ENCODE data around the gene ATXN7L2. TPM values are rescaled to one million over a fixed set of nuclear protein-coding genes. Genes with fewer than 3 reads are reported as not detected.

The ATXN7L2 gene
- total and polyA plus RNA-seq, 2 of the 8 experiments (the other 6 are each of a cell fraction or from before 2014, with no cell fraction given): 8.1 to 9.3 TPM

- H3K14ac ChIP-seq (ENCODE audit: insufficient read length): no peak overlapping the region
- H3K4me2 ChIP-seq (ENCODE audit: insufficient read depth in 1 of 2, low read depth in 2 of 2, low read length in 2 of 2): no peak overlapping the region
- no peaks in the 10 kb centered on the region for H4K20me1 ChIP-seq (replicated peaks in 1 of 2; ENCODE audit: control insufficient read depth in 1 of 2, insufficient read depth in 2 of 2, low read length in 2 of 2)
- H3K4ac ChIP-seq (replicated peaks; ENCODE audit: insufficient read length, low read depth, low read length): no peak overlapping the region
- DNase-seq (ENCODE audit: low read depth in 1 of 2, low spot score in 2 of 2): no peak
- H3K18ac ChIP-seq (ENCODE audit: extremely low read depth, low read length): no peak overlapping the region
- no peak overlapping the region for H3K4me3 ChIP-seq (ENCODE audit: extremely low read depth in 1 of 4, insufficient read depth in 2 of 4, low read depth in 3 of 4, low read length in 4 of 4)
- FAIRE-seq: no peak
- no peak overlapping the region; the same call in 1 of the 2 replicates for H4K8ac ChIP-seq (ENCODE audit: extremely low read depth, insufficient read depth, low read length)
- H2BK120ac ChIP-seq (replicated peaks; ENCODE audit: low read depth, low read length): no peak overlapping the region
- ChIA-PET CTCF (ENCODE audit: partially characterized antibody) (interaction anchor here (8.8 to 43.7 kb wide), 3 partner anchors 8 to 47 kb away, joined by 95 to 1755 read pairs (median 666); partner anchors contain the start of genes AMIGO1, ATXN7L2 and GPR61), POLR2A (ENCODE audit: partially characterized antibody) (interaction anchor here (0.6 to 1.6 kb wide), 3 partner anchors 61 to 429 kb away, joined by 3 to 4 read pairs (median 3); partner anchors contain the start of gene GNAI3)
- H3K79me1 ChIP-seq (ENCODE audit: low read depth, low read length): no peaks in the 10 kb centered on the region; the same call in 1 of the 2 replicates
- peaks cover 16% of the 10 kb centered on the region for H3K23me2 ChIP-seq (ENCODE audit: low read depth, low read length)
- 77% methylated on average over 3 of the region's 5 CpGs; no CpG with 5 or more reads in 1 of the 2 experiments for WGBS, 2 experiments (ENCODE audit: extremely low coverage in 1 of 2, insufficient coverage in 1 of 2, insufficient read length in 1 of 2, insufficient replicate concordance in 2 of 2, low coverage in 1 of 2, low lambda C conversion rate in 2 of 2, missing lambda C conversion rate in 1 of 2)
- no peak overlapping the region for H2BK12ac ChIP-seq (ENCODE audit: low read depth, low read length)
- no peak overlapping the region for H4K5ac ChIP-seq (ENCODE audit: insufficient read length, low read depth, low read length)
- H4K91ac ChIP-seq (replicated peaks; ENCODE audit: insufficient read length, low read length): no peak overlapping the region
- no peak overlapping the region for H2BK15ac ChIP-seq (ENCODE audit: low read length)
- peaks cover 0 to 9% (median 2%) of the 10 kb centered on the region in 4 experiments; a peak in 3 of 7 replicates for H3K4me1 ChIP-seq (replicated peaks in 1 of 4; ENCODE audit: control insufficient read depth in 3 of 4, insufficient read depth in 4 of 4, low read length in 3 of 4)
- no peak overlapping the region for H2BK20ac ChIP-seq (ENCODE audit: low read length)
- no peak overlapping the region for H3K9ac ChIP-seq (replicated peaks in 1 of 4; ENCODE audit: extremely low read depth in 1 of 4, low read depth in 3 of 4, low read length in 3 of 4)
- H3K56ac ChIP-seq (replicated peaks; ENCODE audit: insufficient read length, low read depth, low read length): no peak overlapping the region
- no peaks in the 10 kb centered on the region for H3K79me2 ChIP-seq (ENCODE audit: control insufficient read depth in 1 of 2, insufficient read depth in 2 of 2, low read length in 2 of 2)
- no peaks in the 10 kb centered on the region for H3K9me3 ChIP-seq (ENCODE audit: insufficient read depth in 2 of 2, low read depth in 1 of 2, low read length in 1 of 2)
- H2BK5ac ChIP-seq (ENCODE audit: low read depth, low read length): no peak overlapping the region
- no peaks in the 10 kb centered on the region for H3K27me3 ChIP-seq (replicated peaks in 1 of 4; ENCODE audit: control insufficient read depth in 3 of 4, extremely low read depth in 1 of 4, insufficient read depth in 3 of 4, low read length in 3 of 4)
- H2AK5ac ChIP-seq (ENCODE audit: low read depth, low read length): no peak overlapping the region
- no peak overlapping the region for H3K27ac ChIP-seq (ENCODE audit: low read depth, low read length)
- no peak overlapping the region for H2AFZ ChIP-seq (ENCODE audit: low read length)
- no peaks in the 10 kb centered on the region; a peak in 1 of 8 replicates for H3K36me3 ChIP-seq (ENCODE audit: control insufficient read depth in 2 of 4, insufficient read depth in 4 of 4, low read length in 3 of 4)
- H3K23ac ChIP-seq (ENCODE audit: insufficient read length): no peak overlapping the region
- TF ChIP-seq ATF2 (IDR thresholded peaks at IDR 0.05; ENCODE audit: low read length) (no peak), NANOG (IDR thresholded peaks at IDR 0.05; ENCODE audit: insufficient read depth, low read depth, low read length, poor library complexity, severe bottlenecking) (no peak), RNF2 (IDR thresholded peaks at IDR 0.05; ENCODE audit: borderline replicate concordance, low read depth, low read length, missing control alignments, poor library complexity, severe bottlenecking) (no peak), CBX5 (IDR thresholded peaks at IDR 0.05; ENCODE audit: low read depth, low read length) (no peak), TAF7 (optimal IDR thresholded peaks at IDR 0.05; ENCODE audit: borderline replicate concordance, low read depth, low read length) (no peak), ASH2L (IDR thresholded peaks at IDR 0.05; ENCODE audit: low read length) (no peak), SRF (IDR thresholded peaks at IDR 0.05; ENCODE audit: low read depth, low read length) (no peak), BACH1 (IDR thresholded peaks at IDR 0.05; ENCODE audit: low read length) (no peak), CTBP2 (IDR thresholded peaks at IDR 0.05; ENCODE audit: borderline replicate concordance, insufficient read depth, insufficient read length, low read length) (no peak), EGR1 (IDR thresholded peaks at IDR 0.05; ENCODE audit: borderline replicate concordance, low read depth, low read length) (no peak), KDM4A (IDR thresholded peaks at IDR 0.05; ENCODE audit: low read depth, low read length, severe bottlenecking) (no peak), YY1 (IDR thresholded peaks at IDR 0.05; ENCODE audit: low read depth, low read length) (no peak)
Measured at GRCh38 chr1:109487261-109487660, 3.6 kb downstream of the ATXN7L2 start.
